ENCODE data around the gene RFC2. TPM values are rescaled to one million over a fixed set of nuclear protein-coding genes. Genes with fewer than 3 reads are reported as not detected.
"Not testable (repeated sequence)": the region's sequence is repeated elsewhere in the genome, so short reads cannot be mapped to it uniquely, and the experiment has no call there.

RFC2 gene
- total RNA-seq, 6 experiments from 2014 or later, result 8.0 to 21.3 (median 12.2) TPM

DNA sequence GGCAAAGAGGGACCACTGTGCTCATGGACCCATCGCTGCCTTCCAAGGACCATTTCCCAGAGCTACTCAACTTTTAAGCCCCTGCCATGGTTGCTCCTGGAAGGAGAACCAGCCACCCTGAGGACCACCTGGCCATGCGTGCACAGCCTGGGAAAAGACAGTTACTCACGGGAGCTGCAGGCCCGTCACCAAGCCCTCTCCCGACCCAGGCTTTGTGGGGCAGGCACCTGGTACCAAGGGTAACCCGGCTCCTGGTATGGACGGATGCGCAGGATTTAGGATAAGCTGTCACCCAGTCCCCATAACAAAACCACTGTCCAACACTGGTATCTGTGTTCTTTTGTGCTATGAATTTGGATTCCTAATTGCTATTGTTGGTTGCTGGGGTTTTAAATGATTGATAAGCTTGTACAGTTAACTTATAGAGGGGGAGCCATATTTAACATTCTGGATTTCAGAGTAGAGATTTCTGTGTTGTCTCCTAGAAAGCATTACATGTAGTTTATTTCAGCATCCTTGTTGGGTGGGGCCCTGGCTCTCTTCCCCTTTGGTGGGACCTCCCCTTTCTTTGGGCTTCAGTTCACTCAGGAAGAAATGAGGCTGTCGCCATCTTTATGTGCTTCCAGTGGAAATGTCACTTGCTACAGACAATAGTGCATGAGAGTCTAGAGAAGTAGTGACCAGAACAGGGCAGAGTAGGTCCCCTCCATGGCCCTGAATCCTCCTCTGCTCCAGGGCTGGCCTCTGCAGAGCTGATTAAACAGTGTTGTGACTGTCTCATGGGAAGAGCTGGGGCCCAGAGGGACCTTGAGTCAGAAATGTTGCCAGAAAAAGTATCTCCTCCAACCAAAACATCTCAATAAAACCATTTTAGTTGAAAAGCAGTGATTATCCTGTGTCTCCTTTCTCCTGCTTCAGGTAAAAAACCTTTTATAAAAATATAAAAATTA is 25.0 kb downstream of the RFC2 start:
- 83% methylated on average over 5 of the region's 9 CpGs for WGBS (ENCODE audit: insufficient coverage, low coverage, low lambda C conversion rate, missing lambda C conversion rate)
- no peaks in the 10 kb centered on the region for H3K9me3 ChIP-seq
- H3K27ac ChIP-seq, result no peak overlapping the region

DNA sequence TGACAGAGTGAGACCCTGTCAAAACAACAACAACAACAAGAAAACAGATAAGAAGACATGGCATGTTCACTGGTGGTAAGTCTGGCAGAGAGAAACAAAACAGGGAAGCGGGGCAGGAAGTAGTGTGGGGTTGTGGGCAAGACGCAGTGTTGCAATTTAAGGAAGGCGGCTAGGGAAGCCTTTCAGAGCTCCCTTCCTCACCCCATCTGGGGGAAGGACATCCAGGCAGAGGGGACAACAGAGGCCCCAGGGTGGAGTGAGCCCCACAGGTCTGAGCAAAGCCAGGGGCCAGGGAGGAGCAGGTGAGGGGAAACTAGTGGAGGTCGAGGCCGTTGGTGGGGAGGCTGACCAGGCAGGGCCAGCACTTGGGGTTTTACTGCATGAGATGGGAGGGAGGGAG is 27.6 kb downstream of the RFC2 start:
- WGBS (ENCODE audit: insufficient coverage, low coverage, low lambda C conversion rate, missing lambda C conversion rate), result 83% methylated on average over 2 of the region's 5 CpGs
- Histone ChIP-seq H3K36me3 (no peaks in the 10 kb centered on the region), H3K27me3 (no peaks in the 10 kb centered on the region), H3K4me3 (no peak overlapping the region), H3K9me3 (no peaks in the 10 kb centered on the region), H3K27ac (no peak overlapping the region), H3K4me1 (peaks cover 0 to 5% (median 0%) of the 10 kb centered on the region in 4 donors)
- no peak for TF ChIP-seq POLR2A (IDR thresholded peaks at IDR 0.05)
- TF ChIP-seq, protein P1, sequence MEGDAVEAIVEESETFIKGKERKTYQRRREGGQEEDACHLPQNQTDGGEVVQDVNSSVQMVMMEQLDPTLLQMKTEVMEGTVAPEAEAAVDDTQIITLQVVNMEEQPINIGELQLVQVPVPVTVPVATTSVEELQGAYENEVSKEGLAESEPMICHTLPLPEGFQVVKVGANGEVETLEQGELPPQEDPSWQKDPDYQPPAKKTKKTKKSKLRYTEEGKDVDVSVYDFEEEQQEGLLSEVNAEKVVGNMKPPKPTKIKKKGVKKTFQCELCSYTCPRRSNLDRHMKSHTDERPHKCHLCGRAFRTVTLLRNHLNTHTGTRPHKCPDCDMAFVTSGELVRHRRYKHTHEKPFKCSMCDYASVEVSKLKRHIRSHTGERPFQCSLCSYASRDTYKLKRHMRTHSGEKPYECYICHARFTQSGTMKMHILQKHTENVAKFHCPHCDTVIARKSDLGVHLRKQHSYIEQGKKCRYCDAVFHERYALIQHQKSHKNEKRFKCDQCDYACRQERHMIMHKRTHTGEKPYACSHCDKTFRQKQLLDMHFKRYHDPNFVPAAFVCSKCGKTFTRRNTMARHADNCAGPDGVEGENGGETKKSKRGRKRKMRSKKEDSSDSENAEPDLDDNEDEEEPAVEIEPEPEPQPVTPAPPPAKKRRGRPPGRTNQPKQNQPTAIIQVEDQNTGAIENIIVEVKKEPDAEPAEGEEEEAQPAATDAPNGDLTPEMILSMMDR (IDR thresholded peaks at IDR 0.05), result no peak
- DNase-seq, result no peak
- peak; percentile 22 to 58 (median 38) for ATAC-seq
- intact Hi-C loops (cut with DNase I), result no loop called here

More for the DNA sequence above, 25.0 kb downstream of the RFC2 start:
- ATAC-seq (no peak), DNase-seq (no peak)
- Histone ChIP-seq H3K27me3 (no peaks in the 10 kb centered on the region), H3K36me3 (peaks cover 0 to 3% (median 0%) of the 10 kb centered on the region in 4 donors), H3K4me3 (no peak overlapping the region), H3K4me1 (peaks cover 0 to 1% (median 0%) of the 10 kb centered on the region in 4 donors)
- intact Hi-C loops (cut with DNase I), result no loop called here
- TF ChIP-seq, protein P1 (IDR thresholded peaks at IDR 0.05), result no peak
- no peak for TF ChIP-seq POLR2A (IDR thresholded peaks at IDR 0.05)

DNA sequence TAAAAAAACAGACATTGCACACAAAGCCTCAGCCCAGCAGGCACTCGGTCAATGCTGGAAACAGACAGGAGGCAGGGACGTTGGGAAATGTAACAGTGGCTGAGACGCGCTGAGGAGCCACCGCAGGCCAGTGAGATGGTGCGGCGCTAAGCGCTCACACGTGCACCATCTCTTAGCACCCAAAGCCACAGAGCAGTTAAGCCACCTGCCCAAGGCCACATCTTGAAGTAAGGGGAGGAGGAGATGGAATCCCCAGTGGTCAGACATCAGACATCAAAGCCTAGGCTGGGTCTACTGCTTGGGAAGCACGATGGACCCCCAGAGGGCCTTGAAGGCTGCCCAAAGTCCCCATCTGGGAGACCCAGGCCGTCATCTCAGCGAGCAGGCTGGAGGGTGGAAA is 28.8 kb downstream of the RFC2 start:
- DNase-seq (no peak), ATAC-seq (no peak)
- TF ChIP-seq, protein P1 (IDR thresholded peaks at IDR 0.05), result no peak
- no peak for TF ChIP-seq POLR2A (IDR thresholded peaks at IDR 0.05)
- Histone ChIP-seq H3K36me3 (no peaks in the 10 kb centered on the region), H3K27ac (no peak overlapping the region), H3K27me3 (no peaks in the 10 kb centered on the region), H3K4me1 (peaks cover 0 to 9% (median 0%) of the 10 kb centered on the region in 4 donors), H3K9me3 (no peaks in the 10 kb centered on the region), H3K4me3 (no peak overlapping the region)
- no CpG with 5 or more reads among the region's 12 CpGs for WGBS (ENCODE audit: insufficient coverage, low coverage, low lambda C conversion rate, missing lambda C conversion rate)
- intact Hi-C loops (cut with DNase I), result no loop called here

DNA sequence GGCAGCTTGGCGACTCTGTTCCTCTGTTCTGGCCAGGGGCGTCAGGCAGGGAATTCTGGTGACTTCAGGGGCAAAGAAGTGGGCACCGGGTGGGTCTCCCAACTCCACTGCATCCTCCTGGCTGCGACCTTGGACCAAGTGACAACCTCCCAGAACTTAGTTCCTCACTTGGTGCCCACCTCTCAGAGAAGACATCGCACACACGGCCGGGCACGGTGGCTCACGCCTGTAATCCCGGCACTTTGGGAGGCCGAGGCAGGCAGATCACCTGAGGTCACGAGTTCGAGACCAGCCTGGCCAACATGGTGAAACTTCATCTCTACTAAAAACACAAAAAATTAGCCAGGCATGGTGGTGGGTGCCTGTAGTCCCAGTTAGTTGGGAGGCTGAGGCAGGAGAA is 29.3 kb downstream of the RFC2 start:
- ATAC-seq; DNase-seq; intact Hi-C loops (cut with DNase I); H3K36me3 ChIP-seq; H3K4me3 ChIP-seq; H3K27ac ChIP-seq; H3K9me3 ChIP-seq; H3K27me3 ChIP-seq: not testable (repeated sequence)
- peaks cover 0 to 14% (median 2%) of the 10 kb centered on the region in 4 donors for H3K4me1 ChIP-seq
- WGBS (ENCODE audit: insufficient coverage, low coverage, low lambda C conversion rate, missing lambda C conversion rate), result 95% methylated on average over 6 of the region's 13 CpGs

DNA sequence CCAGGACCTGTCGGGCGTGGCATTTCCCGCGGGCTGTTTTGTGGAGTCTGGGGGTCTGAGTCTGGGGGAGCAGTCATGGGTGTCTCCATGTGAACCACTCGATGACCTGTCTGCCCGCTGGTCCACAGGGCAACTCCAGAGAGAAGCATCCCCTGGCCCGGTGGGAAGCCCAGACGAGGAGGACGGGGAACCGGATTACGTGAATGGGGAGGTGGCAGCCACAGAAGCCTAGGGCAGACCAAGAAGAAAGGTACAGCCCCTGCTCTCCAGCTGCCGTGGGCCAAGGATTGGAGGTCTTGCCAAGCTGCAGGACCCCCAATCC is 29.7 kb downstream of the RFC2 start:
- DNase-seq, result no peak
- ATAC-seq, result no peak
- Histone ChIP-seq H3K27ac (no peak overlapping the region), H3K4me1 (peaks cover 0 to 17% (median 3%) of the 10 kb centered on the region in 4 donors), H3K36me3 (no peaks in the 10 kb centered on the region), H3K27me3 (no peaks in the 10 kb centered on the region), H3K9me3 (no peaks in the 10 kb centered on the region), H3K4me3 (no peak overlapping the region)
- WGBS (ENCODE audit: insufficient coverage, low coverage, low lambda C conversion rate, missing lambda C conversion rate), result 100% methylated on average over 4 of the region's 12 CpGs
- intact Hi-C loops (cut with DNase I), result no loop called here
- TF ChIP-seq, protein P1 (IDR thresholded peaks at IDR 0.05), result no peak
- no peak for TF ChIP-seq POLR2A (IDR thresholded peaks at IDR 0.05)

Measured in right lobe of liver (tissue), 6 donors.